ENCODE results near the gene ABCD1. TPM values are rescaled to one million over a fixed set of nuclear protein-coding genes. Genes with fewer than 3 reads are reported as not detected.
"Not testable (repeated sequence)": the region's sequence is repeated elsewhere in the genome, so short reads cannot be mapped to it uniquely, and the experiment has no call there.

The ABCD1 gene
- total and polyA plus RNA-seq, 5 donors: 11.0 to 15.9 (median 15.5) TPM

GRCh38 chrX:153746991-153747390, 22.3 kb downstream of the ABCD1 start:
- H3K27ac ChIP-seq (ENCODE audit: low read length); H3K4me3 ChIP-seq (ENCODE audit: low read length); H3K9me3 ChIP-seq (ENCODE audit: control insufficient read depth, low read length); H3K27me3 ChIP-seq (ENCODE audit: control insufficient read depth, insufficient read depth); intact Hi-C loops (cut with DNase I); DNase-seq; ATAC-seq; H3K4me1 ChIP-seq (ENCODE audit: control insufficient read depth, insufficient read depth, low read length): not testable (repeated sequence)
- 78% methylated on average over 6 of the region's 6 CpGs for WGBS

DNA sequence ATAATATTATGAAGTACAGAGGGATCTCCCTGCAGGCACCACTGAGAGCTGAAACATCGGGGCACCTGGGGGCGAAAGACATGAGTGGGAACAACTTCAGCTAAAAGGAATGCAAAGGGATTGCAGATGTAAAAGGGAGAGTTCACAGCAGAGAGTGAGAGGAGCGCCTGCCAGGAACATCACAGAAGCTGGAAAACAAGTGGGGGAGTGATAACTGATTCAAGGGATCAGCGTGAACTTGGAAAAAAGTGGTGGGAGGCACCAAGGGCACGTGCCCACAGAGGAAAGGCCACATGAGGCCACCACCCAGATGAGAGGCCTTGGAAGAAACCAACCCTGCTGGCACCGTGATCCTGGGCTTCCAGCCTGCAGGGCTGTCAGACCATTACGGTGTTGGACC, 24.4 kb downstream of the ABCD1 start:
- H3K9me3 ChIP-seq (ENCODE audit: control insufficient read depth, low read length); H3K27ac ChIP-seq (ENCODE audit: low read length); intact Hi-C loops (cut with DNase I); DNase-seq; H3K4me3 ChIP-seq (ENCODE audit: low read length); H3K27me3 ChIP-seq (ENCODE audit: control insufficient read depth, insufficient read depth); H3K4me1 ChIP-seq (ENCODE audit: control insufficient read depth, insufficient read depth, low read length); ATAC-seq: not testable (repeated sequence)
- 85% methylated on average over 7 of the region's 7 CpGs for WGBS

- 81% methylated on average over 12 of the region's 12 CpGs for WGBS
- Histone ChIP-seq H3K9me3 (ENCODE audit: control insufficient read depth, low read length) (no peaks in the 10 kb centered on the region), H3K27ac (ENCODE audit: low read length) (no peak overlapping the region), H3K4me1 (ENCODE audit: control insufficient read depth, insufficient read depth, low read length) (no peaks in the 10 kb centered on the region), H3K4me3 (ENCODE audit: low read length) (no peak overlapping the region), H3K27me3 (ENCODE audit: control insufficient read depth, insufficient read depth) (no peaks in the 10 kb centered on the region)
- ATAC-seq (no peak), DNase-seq (no peak)
- intact Hi-C loops (cut with DNase I): no loop called here
These were observed 25.6 kb downstream of the ABCD1 start for GRCh38 chrX:153750127-153750774.

- intact Hi-C loops (cut with DNase I): no loop called here
- H3K27me3 ChIP-seq (ENCODE audit: control insufficient read depth, insufficient read depth): no peaks in the 10 kb centered on the region
- no peak overlapping the region for H3K27ac ChIP-seq (ENCODE audit: low read length)
- WGBS: 68% methylated on average over 1 of the region's 1 CpG
- DNase-seq: no peak
- ATAC-seq: no peak
- no peak overlapping the region for H3K4me3 ChIP-seq (ENCODE audit: low read length)
- H3K4me1 ChIP-seq (ENCODE audit: control insufficient read depth, insufficient read depth, low read length): no peaks in the 10 kb centered on the region
- H3K9me3 ChIP-seq (ENCODE audit: control insufficient read depth, low read length): no peaks in the 10 kb centered on the region
These were observed 30.5 kb downstream of the ABCD1 start for GRCh38 chrX:153755136-153755535.

DNA sequence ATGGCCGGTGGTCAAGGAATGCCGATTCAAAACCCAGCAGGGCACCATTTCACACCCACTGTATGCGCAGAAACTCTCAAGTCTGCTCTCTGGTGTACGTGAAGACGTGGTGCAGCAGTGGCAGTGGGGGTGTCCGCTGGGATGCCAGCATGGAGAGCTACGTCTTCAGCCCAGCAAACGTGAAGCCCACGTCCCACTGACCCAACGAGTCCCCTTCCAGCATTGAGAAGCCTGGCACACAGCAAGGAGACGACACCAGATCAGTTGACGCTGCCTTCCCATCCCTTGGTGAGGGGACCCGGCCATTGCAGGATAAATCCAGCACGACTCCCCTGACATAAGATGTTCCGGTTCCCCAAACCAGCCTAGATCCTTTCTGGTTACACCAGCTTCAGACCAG, 37.2 kb downstream of the ABCD1 start:
- no peak overlapping the region for H3K27ac ChIP-seq (ENCODE audit: low read length)
- no peak for ATAC-seq
- 78% methylated on average over 15 of the region's 15 CpGs for WGBS

GRCh38 chrX:153762626-153763173, 38.0 kb downstream of the ABCD1 start:
- 88% methylated on average over 14 of the region's 14 CpGs for WGBS
- H3K4me3 ChIP-seq (ENCODE audit: low read length): no peak overlapping the region
- no peaks in the 10 kb centered on the region for H3K27me3 ChIP-seq (ENCODE audit: control insufficient read depth, insufficient read depth)
- no peaks in the 10 kb centered on the region for H3K4me1 ChIP-seq (ENCODE audit: control insufficient read depth, insufficient read depth, low read length)
- ATAC-seq: no peak
- H3K9me3 ChIP-seq (ENCODE audit: control insufficient read depth, low read length): no peaks in the 10 kb centered on the region
- intact Hi-C loops (cut with DNase I): loop anchor here in 2 of 4 donors (10.0 kb wide), 1 partner anchor 192 kb away; no protein-coding TSS in a partner anchor
- peak in 2 of 3 donors; percentile 32 to 33 for DNase-seq
- no peak overlapping the region for H3K27ac ChIP-seq (ENCODE audit: low read length)

More for the DNA sequence above, 37.2 kb downstream of the ABCD1 start:
- H3K4me3 ChIP-seq (ENCODE audit: low read length): no peak overlapping the region
- no peaks in the 10 kb centered on the region for H3K27me3 ChIP-seq (ENCODE audit: control insufficient read depth, insufficient read depth)
- DNase-seq: no peak
- no peaks in the 10 kb centered on the region for H3K9me3 ChIP-seq (ENCODE audit: control insufficient read depth, low read length)
- H3K4me1 ChIP-seq (ENCODE audit: control insufficient read depth, insufficient read depth, low read length): no peaks in the 10 kb centered on the region
- intact Hi-C loops (cut with DNase I): loop anchor here in 2 of 4 donors (10.0 kb wide), 1 partner anchor 193 kb away; no protein-coding TSS in a partner anchor

GRCh38 chrX:153763298-153763932, 38.8 kb downstream of the ABCD1 start:
- intact Hi-C loops (cut with DNase I): loop anchor here in 2 of 4 donors (10.0 kb wide), 1 partner anchor 191 kb away; no protein-coding TSS in a partner anchor
- Histone ChIP-seq H3K27me3 (ENCODE audit: control insufficient read depth, insufficient read depth) (no peaks in the 10 kb centered on the region), H3K4me1 (ENCODE audit: control insufficient read depth, insufficient read depth, low read length) (no peaks in the 10 kb centered on the region), H3K4me3 (ENCODE audit: low read length) (no peak overlapping the region), H3K27ac (ENCODE audit: low read length) (no peak overlapping the region), H3K9me3 (ENCODE audit: control insufficient read depth, low read length) (no peaks in the 10 kb centered on the region)
- ATAC-seq (no peak), DNase-seq (peak in 2 of 3 donors; percentile 30 to 44)
- 89% methylated on average over 15 of the region's 18 CpGs for WGBS

- no peak within 1 kb of the TSS for H3K4me3 ChIP-seq (ENCODE audit: low read length)
- 29% methylated on average over 26 of the region's 26 CpGs for WGBS
These were observed 39.5 kb downstream of the ABCD1 start, which contains the start of gene PLXNB3 for GRCh38 chrX:153763989-153764755. Gene PLXNB3 (plus strand): TSS chrX:153764249. CDS start chrX:153765536, 1,287 bp downstream.

DNA sequence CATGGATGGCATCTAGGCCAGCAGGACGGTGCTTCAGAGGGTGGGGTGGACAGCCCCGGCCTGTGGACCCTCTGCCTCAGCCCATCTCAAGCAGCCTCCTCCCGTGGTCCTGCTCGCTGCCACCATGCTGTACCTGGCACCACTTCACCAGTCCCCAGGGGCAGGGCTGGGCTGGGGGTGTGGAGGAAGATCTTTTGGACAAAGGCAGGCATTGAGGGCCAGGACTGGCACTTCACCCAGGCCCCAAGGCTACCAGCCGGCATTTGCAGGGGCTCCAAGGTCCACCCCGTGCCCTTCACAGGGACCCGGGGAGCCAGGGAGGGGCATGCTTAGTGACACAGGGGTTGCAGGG, 40.1 kb downstream of the ABCD1 start:
- no peak overlapping the region for H3K27ac ChIP-seq (ENCODE audit: low read length)
- intact Hi-C loops (cut with DNase I): loop anchor here in 3 of 4 donors (2.0 to 10.0 kb wide), 2 partner anchors 188 to 190 kb away; no protein-coding TSS in a partner anchor
- no peaks in the 10 kb centered on the region for H3K27me3 ChIP-seq (ENCODE audit: control insufficient read depth, insufficient read depth)
- WGBS: 70% methylated on average over 7 of the region's 7 CpGs
- DNase-seq: peak in 2 of 3 donors; percentile 30 to 65
- peak; percentile 5 to 23 for ATAC-seq
- H3K4me3 ChIP-seq (ENCODE audit: low read length): no peak overlapping the region
- no peaks in the 10 kb centered on the region for H3K9me3 ChIP-seq (ENCODE audit: control insufficient read depth, low read length)
- no peaks in the 10 kb centered on the region for H3K4me1 ChIP-seq (ENCODE audit: control insufficient read depth, insufficient read depth, low read length)

More at GRCh38 chrX:153763989-153764755, 39.5 kb downstream of the ABCD1 start, which contains the start of gene PLXNB3:
- no peaks in the 10 kb centered on the region for H3K9me3 ChIP-seq (ENCODE audit: control insufficient read depth, low read length)
- no peak within 1 kb of the TSS for H3K27ac ChIP-seq (ENCODE audit: low read length)
- H3K27me3 ChIP-seq (ENCODE audit: control insufficient read depth, insufficient read depth): no peaks in the 10 kb centered on the region
- peak; percentile 78 to 91 (median 91) for DNase-seq
- H3K4me1 ChIP-seq (ENCODE audit: control insufficient read depth, insufficient read depth, low read length): no peaks in the 10 kb centered on the region
- intact Hi-C loops (cut with DNase I): loop anchor here in 3 of 4 donors (2.0 to 10.0 kb wide), 2 partner anchors 189 to 191 kb away; no protein-coding TSS in a partner anchor
- ATAC-seq: peak; percentile 73 to 79

All from right cardiac atrium (tissue), 5 donors.